NCI-H128 (cell line): ENCODE results near the gene TBC1D17.

Experiments used
- DNase-seq: peaks from one replicate; lab custom pipeline; 2025; ENCODE audit not compliant: unreplicated experiment; lab: John Stamatoyannopoulos, UW

TBC1D17 gene

DNA sequence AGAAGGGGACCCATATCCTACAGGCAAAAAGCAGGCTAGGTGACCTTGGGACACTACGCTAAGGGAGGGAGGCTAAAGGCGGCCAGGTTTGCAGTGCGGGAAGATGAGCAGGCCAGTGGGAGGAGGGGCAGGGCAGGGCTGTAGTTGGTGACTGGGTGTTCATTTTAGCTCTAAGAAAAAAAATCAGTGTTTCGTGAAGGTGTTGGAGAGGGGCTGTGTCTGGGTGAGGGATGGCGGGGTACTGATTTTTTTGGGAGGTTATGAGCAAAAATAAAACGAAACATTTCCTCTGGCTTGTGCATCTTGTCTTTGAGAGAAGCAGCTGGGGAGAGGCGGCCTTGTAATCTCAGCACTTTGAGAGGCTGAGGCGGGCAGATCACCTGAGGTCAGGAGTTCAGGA lies 56.1 kb downstream of the TBC1D17 start:
- DNase-seq: no peak

DNA sequence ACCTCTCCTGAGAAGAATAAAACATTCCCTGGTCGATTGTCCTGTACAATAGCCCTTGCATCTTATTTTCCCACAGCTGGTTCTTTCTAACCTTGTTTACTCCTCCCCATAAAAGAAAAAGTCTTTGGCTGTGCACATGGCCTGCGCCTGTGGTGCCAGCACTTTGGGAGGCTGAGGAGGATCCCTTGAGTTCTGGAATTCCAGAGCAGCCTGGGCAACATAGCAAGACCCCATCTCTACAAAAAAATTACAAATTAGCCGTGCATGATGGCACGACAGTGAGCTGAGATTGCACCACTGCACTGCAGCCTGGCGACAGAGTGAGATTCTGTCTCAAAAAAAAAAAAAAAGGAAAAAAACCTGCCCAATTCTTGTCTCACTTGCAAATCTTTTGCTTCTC lies 59.0 kb downstream of the TBC1D17 start:
- DNase-seq: no peak

DNA sequence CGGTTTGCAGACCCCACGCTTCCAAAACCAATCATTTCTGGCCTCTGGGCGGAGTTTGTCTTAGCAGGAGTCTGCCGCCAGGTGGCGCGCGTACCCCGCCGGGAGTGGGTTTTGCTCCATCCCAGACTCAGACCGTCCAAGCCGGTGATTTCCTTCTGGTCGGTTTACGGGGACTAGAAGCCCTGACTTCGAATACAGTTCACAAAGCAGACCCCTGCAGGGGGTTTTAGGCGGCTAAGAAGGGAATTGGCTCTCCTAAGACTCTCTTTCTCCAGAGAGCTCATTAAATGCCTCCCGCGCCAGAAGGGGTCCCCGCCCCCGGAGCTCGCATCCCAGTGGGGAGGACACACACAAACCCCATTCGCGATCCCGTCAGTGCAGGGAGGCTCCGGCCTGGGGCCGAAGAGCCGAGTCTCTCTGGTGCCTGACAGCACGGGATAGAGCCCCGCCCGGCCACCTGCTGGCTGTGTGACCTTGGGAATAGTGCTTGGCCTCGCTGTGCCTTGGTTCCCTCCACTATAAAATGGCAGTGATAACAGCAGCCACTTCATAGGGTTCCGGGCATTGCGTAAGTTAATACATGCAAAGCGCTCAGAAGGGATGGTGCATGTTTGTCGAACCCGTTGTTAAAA lies 60.4 kb downstream of the TBC1D17 start:
- peak; percentile 74 for DNase-seq
